Activated CD8-positive, alpha-beta memory T cell treated with anti-CD3 and anti-CD28 coated beads, Interleukin-2, amount 10 ng/mL, durations not matched to agents 7 days and 5 days (primary cell): Measurements from ENCODE around the gene KMT5B. TPM values are rescaled to one million over a fixed set of nuclear protein-coding genes. Genes with fewer than 3 reads are reported as not detected.

ENCODE experiments used
- ATAC-seq: fragments of 150-1000 bp; cut with Tn5 transposase; one replicate; pipeline ENCODE4 v1.10.0; 2021; ENCODE audit warnings: moderate library complexity
- CTCF ChIA-PET: fragments of 350-600 bp; sonication (Branson Sonifier 250); formaldehyde crosslinking; loops from one replicate; lab custom pipeline; 2021; ENCODE audit warnings: antibody characterized with exemption; lab: Charles Lee
- DNase-seq: peaks from one replicate; pipeline ENCODE4 v3.0.0-alpha.2; 2020
- H3K27ac Mint-ChIP-seq: one replicate; pipeline ENCODE4 v1.8.0; 2021; ENCODE audit warnings: mild to moderate bottlenecking, mixed read lengths
- H3K27me3 Mint-ChIP-seq: one replicate; pipeline ENCODE4 v1.8.0; 2021; ENCODE audit warnings: mixed read lengths
- H3K36me3 Mint-ChIP-seq: one replicate; pipeline ENCODE4 v1.8.0; 2021; ENCODE audit warnings: mild to moderate bottlenecking, mixed read lengths
- H3K4me1 Mint-ChIP-seq: one replicate; pipeline ENCODE4 v1.8.0; 2021; ENCODE audit warnings: mixed read lengths
- H3K4me3 Mint-ChIP-seq: one replicate; pipeline ENCODE4 v1.8.0; 2021; ENCODE audit warnings: mild to moderate bottlenecking, moderate library complexity, mixed read lengths
- H3K9me3 Mint-ChIP-seq: one replicate; pipeline ENCODE4 v1.8.0; 2022; ENCODE audit warnings: low read depth, mixed read lengths
- total RNA-seq, 2 experiments: library from RNA; stranded (reverse); gene quantifications; one replicate each; pipeline ENCODE4 v1.2.3, GENCODE V29; 2021

KMT5B gene
- total RNA-seq: 10 to 100 TPM; 15.1 to 20.3 TPM

DNA sequence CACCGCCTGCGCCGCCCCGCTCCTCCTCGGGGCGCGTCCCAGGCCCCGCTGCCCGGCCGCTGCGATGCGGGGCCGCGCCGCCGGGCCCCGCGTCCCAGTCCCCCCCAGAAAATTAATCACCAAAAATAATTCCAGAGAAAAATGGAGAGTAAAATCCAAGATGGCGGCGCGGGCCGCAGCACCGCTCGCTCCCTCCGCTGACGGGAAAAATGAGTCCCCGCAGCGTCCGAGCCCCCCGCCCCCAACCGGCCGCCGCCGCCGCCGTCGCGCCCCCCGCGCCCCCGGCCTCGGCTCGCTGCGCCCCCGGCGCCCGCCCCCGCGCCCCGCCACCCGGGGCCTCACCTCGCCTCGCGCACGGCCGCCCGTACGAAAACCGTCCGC lies at the start of gene KMT5B:
TSS of gene KMT5B (minus strand) at position 162 of the 381 bp plus-strand sequence. CDS start 23,220 bp downstream, outside the sequence.
- peak; percentile 8 for ATAC-seq
- DNase-seq: peak; percentile 53
- peaks cover 34% of the 10 kb centered on the region for H3K4me1 Mint-ChIP-seq
- peak within 1 kb of the TSS; percentile 86 for H3K4me3 Mint-ChIP-seq
- CTCF ChIA-PET: interaction anchor here (1.2 kb wide), 1 partner anchor 45 kb away, joined by 3 read pairs; no protein-coding TSS in a partner anchor
- no peaks in the 10 kb centered on the region for H3K9me3 Mint-ChIP-seq
- H3K27ac Mint-ChIP-seq: peak within 1 kb of the TSS; percentile 88
- H3K27me3 Mint-ChIP-seq: peaks cover 20% of the 10 kb centered on the region
- no peaks in the 10 kb centered on the region for H3K36me3 Mint-ChIP-seq

DNA sequence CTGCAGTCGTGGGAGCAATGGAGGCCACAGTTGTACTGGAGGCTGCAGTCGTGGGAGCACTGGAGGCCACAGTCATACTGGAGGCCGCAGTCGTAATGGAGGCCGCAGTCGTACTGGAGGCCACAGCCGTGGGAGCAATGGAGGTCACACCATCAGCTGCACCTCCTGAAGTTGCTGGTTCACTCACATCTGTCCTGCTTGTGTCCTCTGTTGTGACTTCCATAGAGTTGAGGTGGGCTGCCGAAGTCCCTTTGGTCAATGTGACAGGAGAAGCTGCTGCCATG lies 49.4 kb upstream of the KMT5B start:
- H3K36me3 Mint-ChIP-seq: peaks cover 30% of the 10 kb centered on the region
- H3K9me3 Mint-ChIP-seq: no peaks in the 10 kb centered on the region

DNA sequence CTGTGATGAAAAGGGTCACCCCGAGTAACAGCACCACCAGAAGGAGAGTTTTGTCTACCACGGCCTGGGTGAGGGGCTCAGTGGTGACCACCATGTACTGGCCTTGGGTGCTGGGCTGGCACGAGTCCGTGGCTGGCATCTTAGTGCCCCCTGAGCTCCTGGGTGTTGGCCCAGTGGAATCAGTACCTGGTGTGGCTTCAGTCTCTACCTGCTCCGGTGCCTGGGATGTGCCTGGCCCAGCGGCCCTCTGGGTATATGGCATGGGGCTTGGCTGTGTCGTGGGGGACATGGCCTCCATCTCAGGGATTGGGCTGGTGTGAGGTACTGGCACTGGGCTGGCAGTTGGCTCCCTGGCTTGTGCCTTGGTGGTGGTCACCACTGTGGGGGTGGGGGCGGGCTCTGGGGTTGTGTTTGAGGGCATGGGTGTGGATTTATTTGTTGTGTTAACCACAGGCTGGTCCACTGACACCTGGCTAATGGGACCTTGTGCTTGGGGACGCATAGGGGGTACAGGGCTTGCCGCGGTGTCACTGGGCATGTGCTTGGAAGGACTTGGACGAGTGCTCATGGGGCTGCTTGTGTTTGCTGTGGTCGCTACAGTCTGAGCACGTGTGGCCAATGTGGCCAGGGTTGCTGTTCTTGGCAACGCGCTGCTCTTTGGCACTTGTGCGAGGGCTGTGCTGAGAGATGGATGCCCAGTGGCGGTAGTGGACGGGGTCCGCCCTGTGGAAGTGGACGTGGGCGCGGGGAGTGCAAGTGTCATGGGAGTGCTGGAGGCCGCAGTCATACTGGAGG lies 48.9 kb upstream of the KMT5B start:
- Mint-ChIP-seq H3K27ac (no peak overlapping the region), H3K36me3 (peaks cover 28% of the 10 kb centered on the region), H3K4me3 (no peak overlapping the region), H3K9me3 (no peaks in the 10 kb centered on the region), H3K27me3 (no peaks in the 10 kb centered on the region), H3K4me1 (peaks cover 8% of the 10 kb centered on the region)
- ATAC-seq (no peak), DNase-seq (no peak)
- CTCF ChIA-PET: interaction anchor here (1.3 to 7.1 kb wide), 3 partner anchors 35 to 196 kb away, joined by 3 to 199 read pairs (median 5); no protein-coding TSS in a partner anchor

More for the DNA sequence above, 49.4 kb upstream of the KMT5B start:
- no peaks in the 10 kb centered on the region for H3K27me3 Mint-ChIP-seq
- CTCF ChIA-PET: interaction anchor here (1.3 kb wide), 1 partner anchor 34 kb away, joined by 5 read pairs; no protein-coding TSS in a partner anchor
- no peak overlapping the region for H3K4me3 Mint-ChIP-seq
- H3K27ac Mint-ChIP-seq: no peak overlapping the region
- ATAC-seq (no peak), DNase-seq (no peak)
- H3K4me1 Mint-ChIP-seq: peaks cover 10% of the 10 kb centered on the region

DNA sequence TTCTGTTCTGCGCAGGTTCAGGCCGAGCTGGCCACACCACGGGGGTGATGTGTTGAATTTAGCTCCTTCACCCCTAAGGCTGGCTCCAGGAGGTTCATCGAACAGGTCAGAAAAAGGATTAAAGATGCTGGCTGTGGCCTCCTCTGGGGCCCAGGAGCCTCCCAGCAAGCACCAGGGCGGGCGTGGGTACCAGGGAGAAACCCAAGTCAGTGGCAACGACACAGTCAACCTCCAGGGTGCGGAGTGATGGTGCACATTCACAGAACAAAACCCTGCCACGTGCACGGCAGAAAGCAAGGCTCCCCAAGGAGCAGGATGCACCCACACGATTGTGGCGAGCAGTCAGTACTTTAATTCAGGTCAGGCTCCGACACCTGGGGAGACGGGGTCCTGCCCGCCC lies 47.9 kb upstream of the KMT5B start:
- Mint-ChIP-seq H3K27ac (no peak overlapping the region), H3K4me3 (no peak overlapping the region), H3K36me3 (peaks cover 23% of the 10 kb centered on the region), H3K27me3 (no peaks in the 10 kb centered on the region), H3K4me1 (peaks cover 5% of the 10 kb centered on the region), H3K9me3 (no peaks in the 10 kb centered on the region)
- DNase-seq (no peak), ATAC-seq (no peak)
- CTCF ChIA-PET: interaction anchor here (1.3 to 7.1 kb wide), 3 partner anchors 37 to 197 kb away, joined by 3 to 199 read pairs (median 3); no protein-coding TSS in a partner anchor

DNA sequence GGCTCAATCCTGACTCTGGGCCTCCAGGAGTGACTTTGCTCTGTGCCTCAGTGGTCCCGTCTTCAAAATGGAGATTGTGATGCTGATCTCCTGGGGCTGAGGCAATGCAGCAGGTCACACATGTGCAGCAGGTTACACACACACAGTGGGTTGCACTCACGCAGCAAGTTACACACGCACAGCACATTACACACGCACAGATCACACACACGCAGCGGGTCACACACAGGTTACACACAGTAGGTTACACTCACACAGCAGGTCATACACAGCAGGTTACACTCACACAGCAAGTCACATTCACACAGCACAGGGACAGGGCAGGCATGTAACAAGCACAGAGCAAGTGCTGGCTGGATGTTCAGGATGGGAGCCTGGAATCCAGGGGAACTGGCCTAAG lies 47.4 kb upstream of the KMT5B start:
- no peak overlapping the region for H3K4me3 Mint-ChIP-seq
- H3K27ac Mint-ChIP-seq: no peak overlapping the region
- H3K36me3 Mint-ChIP-seq: peaks cover 23% of the 10 kb centered on the region
- H3K27me3 Mint-ChIP-seq: no peaks in the 10 kb centered on the region
- CTCF ChIA-PET: interaction anchor here (1.2 to 7.1 kb wide), 4 partner anchors 32 to 91 kb away, joined by 3 to 199 read pairs (median 4); no protein-coding TSS in a partner anchor
- no peaks in the 10 kb centered on the region for H3K9me3 Mint-ChIP-seq
- DNase-seq (no peak), ATAC-seq (no peak)
- H3K4me1 Mint-ChIP-seq: peaks cover 5% of the 10 kb centered on the region

DNA sequence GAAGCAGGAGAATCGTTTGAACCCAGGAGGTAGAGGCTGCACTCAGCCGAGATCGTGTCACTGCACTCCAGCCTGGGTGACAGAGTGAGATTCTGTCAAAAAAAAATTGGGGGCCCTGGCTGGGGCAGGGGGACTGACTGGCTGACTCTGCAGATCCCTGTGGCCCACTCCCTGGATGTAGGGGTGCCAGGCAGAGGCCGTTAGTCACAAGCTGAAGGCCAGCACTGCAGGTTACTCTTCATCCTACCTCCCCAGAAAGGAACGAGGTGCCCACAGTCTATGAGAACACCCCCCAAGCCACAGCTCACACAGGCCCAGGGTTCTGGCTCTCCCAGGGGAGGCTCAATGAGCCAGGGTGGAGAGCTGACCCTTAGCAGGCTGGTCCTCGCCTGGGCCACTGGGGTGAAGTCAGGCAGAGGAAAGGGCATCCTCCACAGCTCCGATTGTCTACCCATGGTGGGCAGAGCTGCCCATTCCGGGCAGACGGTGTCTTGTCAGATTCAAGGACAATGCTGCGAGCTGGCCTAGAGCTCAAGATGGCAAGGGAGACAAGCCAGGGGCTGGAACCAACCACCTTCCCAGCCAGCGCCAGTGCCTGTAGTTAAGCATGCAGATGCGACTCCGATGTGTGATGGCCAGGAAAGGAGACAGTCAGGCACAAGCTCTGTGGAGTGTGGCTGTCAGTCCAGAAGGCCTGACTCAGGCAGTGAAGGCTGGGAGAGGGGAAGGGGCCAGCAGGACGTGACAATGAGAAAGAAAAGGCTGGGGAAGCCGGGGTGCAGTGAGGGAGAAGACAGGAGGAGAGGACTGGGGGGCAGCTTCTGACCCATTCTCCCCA lies 46.2 kb upstream of the KMT5B start:
- Mint-ChIP-seq H3K36me3 (peaks cover 15% of the 10 kb centered on the region), H3K4me1 (peaks cover 5% of the 10 kb centered on the region), H3K27me3 (no peaks in the 10 kb centered on the region), H3K4me3 (no peak overlapping the region), H3K9me3 (no peaks in the 10 kb centered on the region), H3K27ac (no peak overlapping the region)
- DNase-seq (no peak), ATAC-seq (no peak)
- CTCF ChIA-PET: interaction anchor here (1.0 to 7.1 kb wide), 8 partner anchors 12 to 111 kb away, joined by 3 to 199 read pairs (median 4); partner anchors contain the start of gene C11orf24

DNA sequence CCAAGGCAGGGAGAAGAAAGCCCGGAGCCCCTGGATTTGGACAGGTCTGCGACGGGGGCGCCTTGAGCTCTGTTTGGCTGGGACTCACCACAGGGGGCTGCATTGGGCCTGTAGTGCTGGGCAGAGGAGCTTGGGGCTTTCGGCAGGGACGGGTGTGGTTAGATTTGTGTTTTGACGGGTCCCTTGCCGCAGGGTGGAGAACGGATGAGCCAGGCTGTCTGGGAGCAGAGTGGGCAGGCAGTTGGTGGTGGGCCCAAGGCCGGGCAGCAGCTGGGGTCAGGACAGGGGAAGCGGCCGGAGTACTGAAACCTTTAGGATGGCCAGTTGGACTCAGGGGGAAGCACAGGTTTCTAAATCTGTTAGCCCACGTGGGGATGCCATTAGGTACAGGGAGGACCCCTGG lies 45.3 kb upstream of the KMT5B start:
- Mint-ChIP-seq H3K9me3 (no peaks in the 10 kb centered on the region), H3K27me3 (no peaks in the 10 kb centered on the region), H3K4me3 (no peak overlapping the region), H3K27ac (no peak overlapping the region), H3K4me1 (peaks cover 5% of the 10 kb centered on the region), H3K36me3 (peaks cover 9% of the 10 kb centered on the region)
- CTCF ChIA-PET: interaction anchor here (0.9 to 7.1 kb wide), 20 partner anchors 11 to 198 kb away, joined by 3 to 199 read pairs (median 6); partner anchors contain the start of gene C11orf24
- DNase-seq (no peak), ATAC-seq (no peak)

DNA sequence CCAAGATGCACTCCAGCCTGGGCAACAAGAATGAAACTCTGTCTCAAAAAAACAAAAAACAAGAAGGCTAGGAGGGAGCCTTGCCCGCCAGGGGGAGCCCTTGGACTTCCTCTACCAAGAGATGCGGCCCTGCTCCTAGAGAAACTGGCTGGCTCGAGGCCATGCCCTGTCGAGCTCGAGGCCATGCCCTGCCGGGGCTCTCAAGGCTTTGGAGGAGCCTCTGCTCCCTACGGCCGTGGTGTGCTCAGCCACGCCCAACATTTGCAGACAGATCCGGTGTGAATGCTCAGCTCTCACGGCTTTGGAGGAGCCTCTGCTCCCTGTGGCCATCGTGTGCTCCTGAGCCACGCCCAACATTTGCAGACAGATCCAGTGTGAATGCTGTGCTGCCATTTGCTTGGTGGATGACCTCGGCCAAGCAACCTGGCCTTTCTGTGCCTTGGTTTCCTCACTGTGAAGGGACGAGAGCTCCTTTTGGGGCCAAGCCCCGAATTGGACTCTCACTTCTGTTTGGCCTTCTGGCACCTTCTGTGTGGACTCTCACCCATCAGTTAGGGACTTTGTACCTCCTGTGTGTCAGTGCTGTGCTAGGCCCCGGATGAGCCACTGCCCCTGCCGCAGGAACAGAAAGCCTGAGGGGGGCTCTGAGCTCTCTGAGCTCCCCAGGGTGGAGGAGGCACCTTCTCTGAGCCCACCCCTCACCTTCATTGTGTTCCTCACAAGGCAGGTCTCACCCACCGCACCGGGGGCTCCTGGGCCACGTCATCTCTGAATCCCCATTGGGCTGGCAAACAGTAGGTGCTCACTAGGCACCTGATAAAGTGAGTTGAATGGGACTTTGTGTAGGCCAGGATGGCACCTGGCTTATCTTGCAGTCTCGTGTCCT lies 44.6 kb upstream of the KMT5B start:
- H3K9me3 Mint-ChIP-seq: no peaks in the 10 kb centered on the region
- H3K27ac Mint-ChIP-seq: peak overlapping the region; percentile 16
- peaks cover 5% of the 10 kb centered on the region for H3K4me1 Mint-ChIP-seq
- ATAC-seq (peak; percentile 97), DNase-seq (peak; percentile 95)
- no peaks in the 10 kb centered on the region for H3K27me3 Mint-ChIP-seq
- H3K36me3 Mint-ChIP-seq: peaks cover 6% of the 10 kb centered on the region
- H3K4me3 Mint-ChIP-seq: no peak overlapping the region
- CTCF ChIA-PET: interaction anchor here (0.6 to 7.1 kb wide), 29 partner anchors 11 to 542 kb away, joined by 3 to 199 read pairs (median 4); partner anchors contain the start of gene C11orf24

DNA sequence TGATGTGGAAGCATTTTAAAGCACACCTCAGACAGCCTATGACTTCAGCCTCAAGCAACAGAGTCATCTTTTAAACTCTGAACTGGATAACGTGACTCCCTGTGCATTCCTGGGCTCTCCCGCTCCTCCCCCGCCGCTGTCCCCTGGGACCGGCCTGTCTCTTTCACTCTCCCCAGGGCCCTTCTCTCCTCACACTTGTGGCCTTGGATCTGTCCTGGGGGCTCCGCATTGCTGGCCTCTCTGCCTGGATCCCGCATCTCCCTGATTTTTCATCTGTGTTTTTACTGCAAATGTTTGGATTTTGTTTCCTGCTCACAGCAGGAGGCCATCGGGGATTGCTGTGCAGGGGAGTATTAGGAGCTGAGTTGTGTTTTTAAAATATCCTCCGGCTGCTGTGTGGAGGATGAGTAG lies 43.2 kb upstream of the KMT5B start:
- DNase-seq (no peak), ATAC-seq (no peak)
- Mint-ChIP-seq H3K4me1 (peaks cover 7% of the 10 kb centered on the region), H3K9me3 (no peaks in the 10 kb centered on the region), H3K36me3 (no peaks in the 10 kb centered on the region), H3K27me3 (no peaks in the 10 kb centered on the region), H3K4me3 (no peak overlapping the region), H3K27ac (no peak overlapping the region)
- CTCF ChIA-PET: interaction anchor here (2.2 to 7.1 kb wide), 3 partner anchors 32 to 42 kb away, joined by 6 to 199 read pairs (median 10); no protein-coding TSS in a partner anchor

DNA sequence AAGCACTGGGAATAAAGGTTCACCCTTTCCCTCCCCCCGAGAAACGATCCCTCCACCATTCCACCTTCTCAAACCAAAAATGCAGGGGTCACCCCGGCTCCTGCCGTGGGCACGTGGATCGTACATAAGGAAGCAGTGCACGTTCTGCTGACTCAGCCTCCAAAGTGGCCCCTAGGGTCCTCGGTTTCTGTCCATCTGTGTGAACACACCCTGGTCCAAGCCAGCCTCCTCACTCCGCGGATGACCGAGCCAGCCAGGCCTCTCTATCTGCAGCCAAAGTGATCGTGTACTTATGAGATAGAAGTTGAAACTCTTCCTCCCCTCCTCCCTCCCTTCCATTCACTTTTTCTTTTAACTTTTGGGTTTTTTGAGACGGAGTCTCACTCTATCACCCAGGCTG lies 42.4 kb upstream of the KMT5B start:
- ATAC-seq (no peak), DNase-seq (no peak)
- peaks cover 10% of the 10 kb centered on the region for H3K4me1 Mint-ChIP-seq
- H3K4me3 Mint-ChIP-seq: no peak overlapping the region
- H3K27ac Mint-ChIP-seq: no peak overlapping the region
- peaks cover under 1% of the 10 kb centered on the region for H3K9me3 Mint-ChIP-seq
- CTCF ChIA-PET: interaction anchor here (7.1 kb wide), 1 partner anchor 42 kb away, joined by 199 read pairs; no protein-coding TSS in a partner anchor
- H3K27me3 Mint-ChIP-seq: no peaks in the 10 kb centered on the region
- no peaks in the 10 kb centered on the region for H3K36me3 Mint-ChIP-seq

DNA sequence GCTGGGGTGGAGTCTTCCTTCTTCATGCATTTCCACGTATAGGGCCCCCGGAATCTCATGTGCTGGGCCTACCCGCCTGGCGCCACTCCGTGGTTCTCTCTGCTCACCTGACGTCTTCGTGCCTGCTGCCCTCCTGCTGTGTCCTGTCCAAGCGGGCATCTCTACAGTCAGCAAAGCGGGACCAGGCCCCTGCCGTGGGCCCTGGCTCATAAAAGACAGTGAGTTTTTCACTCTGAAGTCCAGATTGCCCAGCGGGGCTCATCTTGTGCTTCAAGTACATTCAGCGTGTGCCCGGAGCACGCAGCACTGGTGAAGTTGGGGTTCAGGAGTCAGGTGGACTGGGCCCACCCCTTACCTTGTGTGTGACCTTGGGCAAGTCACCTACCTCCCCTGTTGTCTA lies 41.3 kb upstream of the KMT5B start:
- CTCF ChIA-PET: interaction anchor here (3.8 kb wide), 1 partner anchor 44 kb away, joined by 40 read pairs; no protein-coding TSS in a partner anchor
- ATAC-seq: no peak
- no peak overlapping the region for H3K4me3 Mint-ChIP-seq

DNA sequence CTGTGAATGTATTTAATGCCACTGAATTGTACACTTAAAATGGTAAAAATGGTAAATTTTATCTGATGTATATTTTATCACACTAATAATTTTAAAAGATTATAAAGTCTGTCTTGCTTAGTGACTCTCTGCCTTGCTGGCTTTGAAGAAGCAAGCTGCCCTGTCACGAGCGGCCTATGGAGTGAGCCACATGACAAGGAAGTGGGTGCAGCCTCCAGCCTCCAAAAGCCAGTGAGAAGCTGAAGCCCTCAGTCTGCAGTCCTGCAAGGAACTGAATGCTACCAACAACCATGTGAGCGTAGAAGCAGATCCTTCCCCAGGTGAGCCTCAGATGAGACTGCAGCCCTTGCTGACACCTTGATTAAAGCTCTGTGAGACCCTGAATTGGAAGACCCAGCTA lies 38.7 kb upstream of the KMT5B start:
- no peak overlapping the region for H3K4me3 Mint-ChIP-seq
- H3K4me1 Mint-ChIP-seq: peaks cover 5% of the 10 kb centered on the region
- H3K27me3 Mint-ChIP-seq: no peaks in the 10 kb centered on the region
- no peak for ATAC-seq
- DNase-seq: no peak
- peaks cover 5% of the 10 kb centered on the region for H3K36me3 Mint-ChIP-seq
- peaks cover 9% of the 10 kb centered on the region for H3K9me3 Mint-ChIP-seq
- CTCF ChIA-PET: interaction anchor here (3.8 kb wide), 1 partner anchor 46 kb away, joined by 40 read pairs; no protein-coding TSS in a partner anchor
- H3K27ac Mint-ChIP-seq: no peak overlapping the region

More for the DNA sequence above, 41.3 kb upstream of the KMT5B start:
- H3K36me3 Mint-ChIP-seq: peaks cover 2% of the 10 kb centered on the region
- no peak for DNase-seq
- H3K9me3 Mint-ChIP-seq: peaks cover 6% of the 10 kb centered on the region
- H3K4me1 Mint-ChIP-seq: peaks cover 10% of the 10 kb centered on the region
- H3K27ac Mint-ChIP-seq: no peak overlapping the region
- H3K27me3 Mint-ChIP-seq: no peaks in the 10 kb centered on the region
